KMS-11 (cell line): Measurements from ENCODE around the gene LRRC27.
"Not testable (repeated sequence)": the region's sequence is repeated elsewhere in the genome, so short reads cannot be mapped to it uniquely, and the experiment has no call there.

Experiments used
- H2AFZ ChIP-seq: fragments of 200-600 bp; sonication (generic); 2 replicates; pipeline ENCODE4 v1.6.1; 2016; ENCODE audit warnings: antibody characterized with exemption, mixed run types, low read depth
- H3K27ac ChIP-seq: fragments of 200-600 bp; sonication (generic); 2 replicates; pipeline ENCODE4 v1.6.1; 2016; ENCODE audit warnings: mild to moderate bottlenecking, mixed run types
- H3K27me3 ChIP-seq: fragments of 200-600 bp; sonication (generic); 2 replicates; pipeline ENCODE4 v1.6.1; 2017; ENCODE audit warnings: mild to moderate bottlenecking, low read depth, mixed run types, moderate library complexity; ENCODE audit not compliant: insufficient read depth
- H3K36me3 ChIP-seq: fragments of 200-600 bp; sonication (generic); 2 replicates; pipeline ENCODE4 v1.6.1; 2017; ENCODE audit warnings: mild to moderate bottlenecking, mixed run types; ENCODE audit not compliant: insufficient read depth
- H3K4me1 ChIP-seq: fragments of 200-600 bp; sonication (generic); 2 replicates; pipeline ENCODE4 v1.6.1; 2016; ENCODE audit warnings: mild to moderate bottlenecking, low read depth, mixed run types; ENCODE audit not compliant: poor library complexity, severe bottlenecking
- H3K4me2 ChIP-seq: fragments of 200-600 bp; sonication (generic); 2 replicates; pipeline ENCODE4 v1.7.0; 2016; ENCODE audit warnings: mild to moderate bottlenecking, mixed run types
- H3K4me3 ChIP-seq: fragments of 200-600 bp; sonication (generic); IDR thresholded peaks from 2 replicates; pipeline ENCODE4 v1.6.1; 2017; ENCODE audit warnings: low read depth, low read length, mixed read lengths; ENCODE audit not compliant: insufficient read depth
- H3K79me2 ChIP-seq: fragments of 200-600 bp; sonication (generic); 2 replicates; pipeline ENCODE4 v1.6.1; 2016; ENCODE audit warnings: low read depth, mixed run types; ENCODE audit not compliant: insufficient read depth
- H3K9ac ChIP-seq: fragments of 200-600 bp; sonication (generic); 2 replicates; pipeline ENCODE4 v1.6.1; 2016; ENCODE audit warnings: mild to moderate bottlenecking, mixed run types
- H4K20me1 ChIP-seq: fragments of 200-600 bp; sonication (generic); 2 replicates; pipeline ENCODE4 v1.6.1; 2016; ENCODE audit warnings: mild to moderate bottlenecking, mixed run types; ENCODE audit not compliant: insufficient read depth
- TF ChIP-seq, protein P1 (sequence below): fragments of 200-600 bp; sonication (generic); conservative IDR thresholded peaks from 2 replicates; pipeline ENCODE4 v1.6.1; 2017; ENCODE audit warnings: low read depth, mild to moderate bottlenecking, antibody characterized with exemption, low read length, moderate library complexity, mixed read lengths

Gene LRRC27

DNA sequence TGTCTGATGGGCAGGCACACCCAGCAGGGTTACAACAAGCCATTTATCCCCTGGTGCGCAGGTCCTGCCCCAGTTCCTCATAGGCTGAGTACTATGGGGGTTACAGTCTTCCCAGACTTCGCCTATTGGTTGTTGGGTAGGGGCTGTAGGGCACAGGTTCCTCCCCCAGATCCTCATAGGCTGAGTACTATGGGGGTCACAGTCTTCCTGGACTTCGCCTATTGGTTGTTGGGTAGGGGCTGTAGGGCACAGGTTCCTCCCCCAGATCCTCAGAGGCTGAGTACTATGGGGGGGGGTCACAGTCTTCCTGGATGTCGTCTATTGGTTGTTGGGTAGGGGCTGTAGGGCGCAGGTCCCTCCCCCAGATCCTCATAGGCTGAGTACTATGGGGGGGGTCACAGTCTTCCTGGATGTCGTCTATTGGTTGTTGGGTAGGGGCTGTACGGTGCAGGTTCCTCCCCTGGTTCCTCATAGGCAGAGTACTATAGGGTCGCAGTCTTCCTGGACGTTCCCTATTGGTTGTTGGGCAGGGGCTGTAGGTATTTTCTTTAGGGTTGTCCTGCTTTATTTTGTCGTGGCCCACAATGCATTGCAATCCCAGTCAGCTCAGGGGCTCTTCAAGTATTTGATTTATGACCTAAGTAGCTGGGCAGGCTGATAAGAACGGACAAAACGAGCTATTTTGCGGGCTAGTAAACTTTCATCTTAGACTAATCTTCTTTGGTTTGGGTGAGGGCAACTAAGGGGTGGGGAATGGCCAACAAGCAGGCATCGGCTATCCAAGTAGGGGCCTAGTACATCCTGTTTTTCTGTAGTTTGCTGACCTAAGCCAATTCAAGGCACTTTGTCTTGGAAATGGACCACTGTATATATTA lies 3.4 kb downstream of the LRRC27 start:
- no peak overlapping the region for H3K4me3 ChIP-seq
- no peaks in the 10 kb centered on the region for H3K36me3 ChIP-seq
- no peak overlapping the region for H3K4me2 ChIP-seq
- no peaks in the 10 kb centered on the region for H3K27me3 ChIP-seq
- peaks cover 5% of the 10 kb centered on the region for H3K4me1 ChIP-seq
- H3K27ac ChIP-seq: no peak overlapping the region
- H2AFZ ChIP-seq: no peak overlapping the region
- H3K79me2 ChIP-seq: peaks cover 11% of the 10 kb centered on the region
- no peak overlapping the region for H3K9ac ChIP-seq
- TF ChIP-seq, protein P1, sequence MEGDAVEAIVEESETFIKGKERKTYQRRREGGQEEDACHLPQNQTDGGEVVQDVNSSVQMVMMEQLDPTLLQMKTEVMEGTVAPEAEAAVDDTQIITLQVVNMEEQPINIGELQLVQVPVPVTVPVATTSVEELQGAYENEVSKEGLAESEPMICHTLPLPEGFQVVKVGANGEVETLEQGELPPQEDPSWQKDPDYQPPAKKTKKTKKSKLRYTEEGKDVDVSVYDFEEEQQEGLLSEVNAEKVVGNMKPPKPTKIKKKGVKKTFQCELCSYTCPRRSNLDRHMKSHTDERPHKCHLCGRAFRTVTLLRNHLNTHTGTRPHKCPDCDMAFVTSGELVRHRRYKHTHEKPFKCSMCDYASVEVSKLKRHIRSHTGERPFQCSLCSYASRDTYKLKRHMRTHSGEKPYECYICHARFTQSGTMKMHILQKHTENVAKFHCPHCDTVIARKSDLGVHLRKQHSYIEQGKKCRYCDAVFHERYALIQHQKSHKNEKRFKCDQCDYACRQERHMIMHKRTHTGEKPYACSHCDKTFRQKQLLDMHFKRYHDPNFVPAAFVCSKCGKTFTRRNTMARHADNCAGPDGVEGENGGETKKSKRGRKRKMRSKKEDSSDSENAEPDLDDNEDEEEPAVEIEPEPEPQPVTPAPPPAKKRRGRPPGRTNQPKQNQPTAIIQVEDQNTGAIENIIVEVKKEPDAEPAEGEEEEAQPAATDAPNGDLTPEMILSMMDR: no peak
- H4K20me1 ChIP-seq: no peaks in the 10 kb centered on the region

DNA sequence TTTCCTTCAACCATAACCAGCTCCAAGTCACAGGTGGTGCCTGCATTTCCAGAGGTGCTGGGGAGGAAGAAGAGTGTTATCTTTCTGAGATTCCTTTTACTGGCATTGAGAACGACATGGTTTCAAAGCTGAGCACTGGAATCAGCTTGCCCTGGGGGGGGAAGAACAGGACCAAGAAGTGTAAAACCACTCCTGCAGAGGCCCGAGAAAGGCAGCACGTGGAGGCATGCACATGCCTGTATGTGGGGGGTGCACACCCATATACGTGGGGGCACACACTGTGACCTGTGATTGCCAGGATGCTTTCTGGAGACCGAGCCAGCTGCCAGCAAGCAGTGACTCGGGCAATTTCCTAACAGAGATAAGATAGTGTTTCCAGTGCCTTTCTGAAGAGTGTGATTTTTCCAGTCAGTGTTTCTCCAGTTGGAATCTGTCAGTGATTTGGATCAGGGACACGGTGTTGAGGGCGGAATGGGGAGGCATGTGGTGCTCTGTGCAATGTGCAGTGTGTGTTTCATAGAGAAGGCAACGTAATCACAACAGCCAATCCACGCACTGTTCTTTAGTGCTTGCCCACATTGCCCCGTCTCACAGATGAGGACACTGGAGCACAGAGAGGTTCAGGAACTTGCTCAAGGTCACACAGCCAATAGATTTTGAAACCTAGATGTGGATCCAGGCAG lies 4.2 kb downstream of the LRRC27 start:
- peaks cover 3% of the 10 kb centered on the region for H3K79me2 ChIP-seq
- H3K4me3 ChIP-seq: no peak overlapping the region
- H2AFZ ChIP-seq: 0 out of 2 replicates have a peak overlapping the region, but pooled peaks have one; percentile 18
- no peaks in the 10 kb centered on the region for H3K4me1 ChIP-seq
- TF ChIP-seq, protein P1: no peak
- no peaks in the 10 kb centered on the region for H4K20me1 ChIP-seq
- H3K27ac ChIP-seq: no peak overlapping the region
- H3K9ac ChIP-seq: no peak overlapping the region
- no peaks in the 10 kb centered on the region for H3K27me3 ChIP-seq
- no peaks in the 10 kb centered on the region for H3K36me3 ChIP-seq
- H3K4me2 ChIP-seq: no peak overlapping the region

DNA sequence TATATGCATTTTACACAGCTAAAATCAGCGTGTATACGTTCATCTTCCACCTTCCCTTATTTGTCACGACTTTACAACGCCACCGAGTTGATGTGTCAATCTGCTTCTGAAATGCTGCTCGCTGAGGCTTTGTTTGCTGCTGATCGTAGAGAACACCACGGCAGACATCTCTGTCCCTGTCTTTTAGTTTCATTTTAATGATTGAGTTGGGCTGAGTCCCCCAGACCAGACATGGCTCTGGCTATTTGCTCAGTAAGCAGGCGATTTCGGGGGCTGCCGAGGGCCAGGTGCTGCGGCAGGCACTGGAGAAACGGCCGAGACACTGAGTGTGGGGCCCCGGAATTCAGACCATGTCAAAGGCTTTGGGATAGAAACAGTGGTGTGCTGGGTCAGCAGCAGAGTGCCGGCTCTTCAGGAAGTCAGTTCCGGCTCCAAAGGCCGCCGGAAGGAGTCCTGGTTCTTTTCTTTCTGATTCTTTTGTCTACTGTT lies 5.0 kb downstream of the LRRC27 start:
- H3K4me3 ChIP-seq: no peak overlapping the region
- H4K20me1 ChIP-seq: no peaks in the 10 kb centered on the region
- H3K9ac ChIP-seq: peak overlapping the region; percentile 25; the same call in 1 of the 2 replicates
- 0 out of 2 replicates have a peak overlapping the region, but pooled peaks have one; percentile 18 for H3K4me2 ChIP-seq
- TF ChIP-seq, protein P1: no peak
- H3K27me3 ChIP-seq: no peaks in the 10 kb centered on the region
- no peaks in the 10 kb centered on the region for H3K4me1 ChIP-seq
- H2AFZ ChIP-seq: peak overlapping the region; percentile 18; the same call in 1 of the 2 replicates
- no peaks in the 10 kb centered on the region for H3K79me2 ChIP-seq
- H3K27ac ChIP-seq: no peak overlapping the region
- H3K36me3 ChIP-seq: no peaks in the 10 kb centered on the region

DNA sequence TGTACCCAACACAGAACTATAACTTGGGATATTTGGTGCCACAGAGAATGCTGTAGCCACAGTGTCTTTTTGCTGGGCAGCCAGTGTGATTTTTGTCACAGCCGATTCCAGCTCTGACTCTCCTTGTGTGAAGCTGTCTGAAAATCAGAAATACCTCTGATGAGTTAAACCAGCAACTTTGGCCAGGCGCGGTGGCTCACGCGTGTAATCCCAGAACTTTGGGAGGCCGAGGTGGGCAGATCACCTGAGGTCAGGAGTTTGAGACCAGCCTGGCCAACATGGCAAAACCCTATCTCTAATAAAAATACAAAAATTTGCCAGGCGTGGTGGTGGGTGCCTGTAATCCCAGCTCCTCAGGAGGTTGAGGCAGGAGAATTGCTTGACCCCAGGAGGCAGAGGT lies 5.9 kb downstream of the LRRC27 start:
- H2AFZ ChIP-seq, H3K9ac ChIP-seq, H3K4me1 ChIP-seq, H3K4me2 ChIP-seq, H3K4me3 ChIP-seq, H3K27ac ChIP-seq, H4K20me1 ChIP-seq, H3K79me2 ChIP-seq, H3K36me3 ChIP-seq, H3K27me3 ChIP-seq: not testable (repeated sequence)
